ENCODE results near the gene GNA14.
"Not testable (repeated sequence)": the region's sequence is repeated elsewhere in the genome, so short reads cannot be mapped to it uniquely, and the experiment has no call there.

GNA14 gene

DNA sequence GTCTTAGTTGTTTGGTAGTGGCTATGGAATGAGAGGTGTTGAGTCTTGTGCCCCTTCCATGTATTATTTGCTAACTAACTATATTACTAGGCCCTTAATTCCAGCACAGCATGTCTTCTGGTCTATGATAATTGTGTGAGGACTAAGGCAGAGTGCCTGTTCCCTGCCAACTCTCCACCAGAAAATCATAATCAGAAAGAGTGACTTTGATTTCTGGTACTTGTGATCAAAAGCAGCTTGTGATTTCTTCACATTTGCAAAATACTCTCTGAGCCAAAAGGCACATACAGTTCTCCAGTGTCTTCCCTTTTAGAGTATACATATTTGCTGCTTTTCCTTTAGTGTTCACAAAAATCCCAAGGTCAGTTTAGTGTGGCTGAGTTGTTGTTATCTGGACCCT is 229.9 kb downstream of the GNA14 start:
- DNase-seq, result no peak

DNA sequence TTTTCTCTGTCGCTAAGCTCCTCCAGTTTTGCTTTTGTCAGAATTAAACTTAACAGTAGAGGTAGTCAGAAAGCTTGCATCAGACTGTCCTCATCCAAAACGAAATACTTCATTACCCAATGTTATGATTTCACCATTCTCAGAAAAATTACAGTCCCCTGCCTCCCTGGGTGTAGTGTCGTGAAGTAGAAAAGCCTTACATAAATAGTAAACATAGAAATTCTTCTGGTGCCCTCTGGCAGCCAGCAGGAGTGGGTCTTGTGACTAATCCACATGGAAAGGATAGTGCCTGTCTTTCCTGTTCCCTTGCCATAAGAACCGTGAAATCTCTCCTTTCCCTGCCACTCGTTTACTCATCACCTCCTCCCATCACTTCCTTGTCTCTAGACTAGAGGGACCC is 230.6 kb downstream of the GNA14 start:
- no peak for DNase-seq

DNA sequence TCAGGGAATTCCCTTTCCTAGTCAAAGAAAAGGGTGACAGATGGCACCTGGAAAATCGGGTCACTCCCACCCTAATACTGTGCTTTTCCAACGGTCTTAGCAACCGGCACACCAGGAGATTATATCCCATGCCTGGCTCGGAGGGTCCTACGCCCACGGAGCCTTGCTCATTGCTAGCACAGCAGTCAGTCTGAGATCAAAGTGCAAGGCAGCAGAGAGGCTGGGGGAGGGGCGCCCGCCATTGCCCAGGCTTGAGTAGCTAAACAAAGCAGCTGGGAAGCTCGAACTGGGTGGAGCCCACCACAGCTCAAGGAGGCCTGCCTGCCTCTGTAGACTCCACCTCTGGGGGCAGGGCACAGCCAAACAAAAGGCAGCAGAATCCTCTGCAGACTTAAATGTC is 239.6 kb downstream of the GNA14 start:
- not testable (repeated sequence) for DNase-seq

DNA sequence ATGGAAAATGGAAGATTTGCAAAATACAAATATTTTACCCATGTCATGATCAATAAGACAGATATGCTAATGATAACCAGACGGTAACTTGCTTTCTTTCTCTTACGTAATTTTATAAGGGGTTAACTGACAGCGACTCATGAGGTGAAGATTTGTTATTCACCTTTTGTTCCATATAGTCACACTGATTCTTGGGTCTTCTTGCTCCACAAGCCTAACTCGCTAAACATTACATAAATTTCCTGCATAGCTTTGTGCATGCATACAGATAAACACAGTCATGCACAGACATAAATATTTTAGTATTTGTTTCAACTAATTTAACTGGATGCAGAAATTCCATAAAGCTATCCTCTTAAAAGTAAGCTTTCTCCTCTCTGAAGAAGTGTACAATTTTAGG is 244.9 kb downstream of the GNA14 start:
- no peak for DNase-seq

DNA sequence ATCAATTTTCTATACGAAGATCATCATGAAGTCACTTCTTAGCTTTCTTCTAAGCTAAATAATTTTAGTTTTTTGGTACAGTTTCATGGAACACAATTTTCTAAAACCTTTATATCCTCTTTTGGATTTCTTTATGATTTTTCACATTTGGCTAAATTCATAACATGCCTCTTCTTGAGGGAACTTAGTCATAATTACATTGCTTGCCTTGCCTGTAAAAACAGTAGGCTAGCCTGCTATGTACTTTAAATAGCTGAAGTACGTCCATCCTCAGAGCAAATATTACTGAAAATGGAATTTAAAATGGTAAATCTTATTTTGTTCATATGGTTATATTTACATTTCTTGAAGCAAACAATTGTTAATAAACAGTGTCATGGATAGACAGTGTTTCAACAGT is 245.8 kb downstream of the GNA14 start:
- no peak for DNase-seq

DNA sequence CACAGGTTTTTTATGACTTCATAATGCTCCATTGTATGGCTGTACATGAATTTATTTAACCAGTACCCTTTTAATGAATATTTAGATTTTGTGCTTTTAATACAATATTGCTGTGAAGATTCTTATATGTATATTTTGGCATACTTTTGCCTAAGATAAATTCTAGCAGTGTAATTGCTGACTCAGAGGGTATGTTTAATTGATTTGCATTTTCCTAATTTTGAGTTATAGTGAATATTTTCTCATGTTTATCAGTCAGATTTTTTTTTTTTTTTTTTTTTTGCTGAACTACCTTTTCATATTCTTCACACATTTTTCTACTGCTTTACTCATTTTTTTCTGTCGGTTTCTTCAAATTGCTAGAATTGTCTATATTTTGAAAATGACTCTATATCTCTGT is 248.2 kb downstream of the GNA14 start:
- DNase-seq, result no peak

GRCh38 chr9:77398581-77398980 is 249.5 kb downstream of the GNA14 start:
- DNase-seq, result not testable (repeated sequence)

- no peak for DNase-seq
These were observed 255.8 kb downstream of the GNA14 start for GRCh38 chr9:77392328-77392727.

DNA sequence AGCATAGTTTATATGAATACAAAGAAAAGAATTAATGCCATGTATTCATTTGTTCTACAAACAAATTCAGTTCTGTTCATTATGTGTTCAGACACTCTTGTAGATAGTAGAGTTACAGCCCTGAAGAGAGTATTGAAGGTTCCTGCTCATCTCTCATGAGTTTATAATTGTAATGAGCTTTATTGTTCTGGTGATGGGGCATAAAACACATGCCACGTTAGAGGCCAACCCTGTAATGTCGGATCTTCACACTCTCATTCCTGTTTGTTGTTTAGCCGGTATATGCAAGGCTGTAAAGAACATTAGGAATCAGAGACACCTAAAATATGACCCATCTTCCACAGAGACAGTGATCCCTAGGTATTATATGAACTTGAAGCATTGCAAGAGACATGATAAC is 256.3 kb downstream of the GNA14 start:
- no peak for DNase-seq

GRCh38 chr9:77386187-77386586 is 261.9 kb downstream of the GNA14 start:
- no peak for DNase-seq

GRCh38 chr9:77384406-77384805 is 263.7 kb downstream of the GNA14 start:
- no peak for DNase-seq

DNA sequence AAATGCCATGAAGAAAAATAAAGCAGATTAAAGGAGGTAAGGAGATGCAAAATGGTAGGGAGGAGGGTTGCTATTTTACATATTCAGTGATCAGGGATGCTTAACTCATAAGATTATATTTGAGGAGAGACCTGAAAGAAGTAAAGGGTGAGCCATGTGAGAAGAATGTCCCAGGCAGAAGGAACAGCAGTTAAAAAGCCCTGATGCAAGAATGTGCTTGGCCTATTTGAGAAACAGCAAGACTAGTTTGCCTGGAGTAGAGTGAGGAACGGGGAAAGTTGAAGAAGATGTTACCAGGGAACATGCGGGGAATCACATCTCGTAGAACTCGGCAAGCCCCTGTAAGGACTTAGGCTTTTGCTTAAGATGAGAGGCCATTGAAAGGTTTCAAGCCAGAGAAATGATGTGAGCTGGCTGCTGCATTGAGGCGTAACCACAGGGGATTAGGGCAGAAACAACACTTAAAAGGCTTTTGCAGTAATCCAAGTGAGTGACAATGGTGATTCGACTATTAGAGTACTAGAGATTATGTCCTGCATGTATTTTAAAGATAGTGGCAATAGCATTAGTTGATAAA is 272.1 kb downstream of the GNA14 start:
- DNase-seq, result no peak

DNA sequence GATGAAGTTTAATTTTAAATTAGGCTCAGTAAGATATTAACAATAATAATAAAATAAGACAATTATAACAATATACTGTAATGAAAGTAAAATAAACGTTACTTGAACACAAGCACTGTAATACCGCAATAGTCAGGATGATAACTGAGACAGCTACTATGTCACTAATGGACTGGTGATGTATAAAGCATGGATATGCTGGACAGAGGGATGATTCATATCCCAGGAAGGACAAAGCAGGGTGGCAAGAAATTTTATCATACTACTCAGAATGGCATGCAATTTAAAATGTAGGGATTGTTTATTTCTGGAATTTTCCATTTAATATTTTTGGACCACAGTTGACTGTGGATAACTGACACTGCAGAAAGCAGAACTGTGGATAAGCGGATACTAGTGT is 273.9 kb downstream of the GNA14 start:
- no peak for DNase-seq
